Gastrocnemius medialis (tissue), 4 donors: ENCODE data around the gene TCF7L2. TPM values are rescaled to one million over a fixed set of nuclear protein-coding genes. Genes with fewer than 3 reads are reported as not detected.

ENCODE experiments used
- ATAC-seq, 2 donors: fragments of 150-250 bp; one replicate each; pipeline ENCODE4 v1.9.1; 2016
- DNase-seq, 2 donors: peaks; one replicate each; pipeline ENCODE4 v3.0.0-alpha.2; 2019
- H3K27ac ChIP-seq, 4 donors: fragments of 200-600 bp; sonication (generic); 1 replicate in 1 of 4; 2 replicates in 3 of 4; pipeline ENCODE4 v1.5.1; 2016 to 2018; ENCODE audit warnings: mild to moderate bottlenecking in 2 of 4, moderate library complexity in 1 of 4
- H3K27me3 ChIP-seq, 3 donors: fragments of 200-600 bp; sonication (generic) in 2 of 3; 1 replicate in 1 of 3; 2 replicates in 2 of 3; pipeline versions ENCODE4 v1.5.1 to v1.6.0; 2016 to 2019; ENCODE audit warnings: mild to moderate bottlenecking in 1 of 3, moderate library complexity in 1 of 3
- H3K36me3 ChIP-seq, 2 donors: fragments of 200-600 bp; sonication (generic) in 1 of 2; one replicate each; pipeline ENCODE4 v1.5.1; 2017 to 2018
- H3K4me1 ChIP-seq, 2 donors: fragments of 200-600 bp; sonication (generic) in 1 of 2; one replicate each; pipeline ENCODE4 v1.5.1; 2016 to 2017; ENCODE audit warnings: mild to moderate bottlenecking in 2 of 2
- H3K4me3 ChIP-seq, 4 donors: fragments of 200-600 bp; sonication (generic) in 3 of 4; 1 replicate in 1 of 4; 2 replicates in 3 of 4; pipeline ENCODE4 v1.5.1; 2016 to 2019; ENCODE audit warnings: mild to moderate bottlenecking in 2 of 4
- H3K9me3 ChIP-seq, 3 donors: fragments of 200-600 bp; sonication (generic) in 2 of 3; 1 replicate in 1 of 3; 2 replicates in 2 of 3; pipeline ENCODE4 v1.5.1; 2016 to 2019
- CTCF ChIP-seq, 5 experiments: fragments of 450-650 bp in 3 of 5; fragments of 200-600 bp in 2 of 5; sonication (generic) in 2 of 5; IDR thresholded peaks in 4 of 5; conservative IDR thresholded peaks in 1 of 5; 1 replicate in 4 of 5; 2 replicates in 1 of 5; pipeline ENCODE4 v1.5.1; 2016 to 2019; ENCODE audit warnings: antibody characterized with exemption in 5 of 5, mild to moderate bottlenecking in 3 of 5, moderate library complexity in 3 of 5
- POLR2A ChIP-seq, 2 donors: fragments of 450-650 bp; IDR thresholded peaks; one replicate each; pipeline ENCODE4 v1.6.1; 2017; ENCODE audit warnings: antibody characterized with exemption in 2 of 2, mild to moderate bottlenecking in 2 of 2, moderate library complexity in 2 of 2
- in situ Hi-C, 4 donors: fragments of 200-750 bp; cut with MboI; loops; one replicate each; pipeline versions ENCODE4 v1.15.0 to v1.8.0; 2017; ENCODE audit warnings: low sequenced_read_pairs in 4 of 4
- intact Hi-C: fragments of 100-400 bp; cut with DNase I; formaldehyde crosslinking; loops from one replicate; pipeline ENCODE4 v1.15.1; 2023; ENCODE audit warnings: low total_unique reads
- total RNA-seq, 4 donors: library from RNA; depleted of rRNA; stranded (reverse); fragments of >200 nt; gene quantifications; one replicate each; pipeline versions ENCODE4 v1.1.0 to v1.2.3, GENCODE V29; 2016

Gene TCF7L2
- total RNA-seq, 4 donors from 2014 or later: 4.6 to 5.1 (median 5.0) TPM

- intact Hi-C loops (no loop called here), in situ Hi-C loops (loop anchor here in 3 of 4 donors (25.0 kb wide), 3 partner anchors 245 to 580 kb away; no protein-coding TSS in a partner anchor)
- ATAC-seq: no peak
- DNase-seq: no peak
- peaks cover 0 to 23% of the 10 kb centered on the region in 2 donors for H3K36me3 ChIP-seq
- H3K27ac ChIP-seq: no peak overlapping the region
- H3K27me3 ChIP-seq: no peaks in the 10 kb centered on the region
- no peaks in the 10 kb centered on the region for H3K9me3 ChIP-seq
- no peaks in the 10 kb centered on the region for H3K4me1 ChIP-seq
- no peak overlapping the region for H3K4me3 ChIP-seq
- TF ChIP-seq CTCF (IDR thresholded peaks at IDR 0.05 in 4 of 5, conservative IDR thresholded peaks at IDR 0.05 in 1 of 5) (no peak), POLR2A (IDR thresholded peaks at IDR 0.05) (no peak)
Measured at GRCh38 chr10:113142601-113143362, 192.7 kb downstream of the TCF7L2 start.

- no peak overlapping the region for H3K27ac ChIP-seq
- intact Hi-C loops: no loop called here
- DNase-seq: no peak
- peaks cover 0 to 26% of the 10 kb centered on the region in 2 donors for H3K36me3 ChIP-seq
- TF ChIP-seq POLR2A (IDR thresholded peaks at IDR 0.05): no peak
- no peak for TF ChIP-seq CTCF (IDR thresholded peaks at IDR 0.05 in 4 of 5, conservative IDR thresholded peaks at IDR 0.05 in 1 of 5)
- no peaks in the 10 kb centered on the region for H3K9me3 ChIP-seq
- ATAC-seq: no peak
- no peak overlapping the region for H3K4me3 ChIP-seq
- no peaks in the 10 kb centered on the region for H3K27me3 ChIP-seq
- no peaks in the 10 kb centered on the region for H3K4me1 ChIP-seq
- in situ Hi-C loops: loop anchor here in 3 of 4 donors (25.0 kb wide), 3 partner anchors 243 to 582 kb away; no protein-coding TSS in a partner anchor
Measured at GRCh38 chr10:113144576-113144975, 194.5 kb downstream of the TCF7L2 start.

GRCh38 chr10:113148071-113148825 is 198.2 kb downstream of the TCF7L2 start:
- intact Hi-C loops: no loop called here

GRCh38 chr10:113148901-113149300 is 198.9 kb downstream of the TCF7L2 start:
- no peak overlapping the region for H3K4me3 ChIP-seq
- in situ Hi-C loops: loop anchor here in 3 of 4 donors (25.0 kb wide), 3 partner anchors 238 to 587 kb away; no protein-coding TSS in a partner anchor
- intact Hi-C loops: no loop called here
- no peak for DNase-seq
- H3K36me3 ChIP-seq: peaks cover 0 to 45% of the 10 kb centered on the region in 2 donors
- H3K4me1 ChIP-seq: no peaks in the 10 kb centered on the region
- H3K27me3 ChIP-seq: no peaks in the 10 kb centered on the region
- ATAC-seq: no peak
- H3K27ac ChIP-seq: no peak overlapping the region
- no peak for TF ChIP-seq POLR2A (IDR thresholded peaks at IDR 0.05)
- no peak for TF ChIP-seq CTCF (IDR thresholded peaks at IDR 0.05 in 4 of 5, conservative IDR thresholded peaks at IDR 0.05 in 1 of 5)
- no peaks in the 10 kb centered on the region for H3K9me3 ChIP-seq

More at GRCh38 chr10:113148071-113148825, 198.2 kb downstream of the TCF7L2 start:
- TF ChIP-seq CTCF (IDR thresholded peaks at IDR 0.05 in 4 of 5, conservative IDR thresholded peaks at IDR 0.05 in 1 of 5) (no peak), POLR2A (IDR thresholded peaks at IDR 0.05) (no peak)
- DNase-seq (no peak), ATAC-seq (no peak)
- peaks cover 0 to 41% of the 10 kb centered on the region in 2 donors for H3K36me3 ChIP-seq
- H3K4me3 ChIP-seq: no peak overlapping the region
- H3K27me3 ChIP-seq: no peaks in the 10 kb centered on the region
- no peaks in the 10 kb centered on the region for H3K9me3 ChIP-seq
- in situ Hi-C loops: loop anchor here in 3 of 4 donors (25.0 kb wide), 3 partner anchors 239 to 586 kb away; no protein-coding TSS in a partner anchor
- no peaks in the 10 kb centered on the region for H3K4me1 ChIP-seq
- no peak overlapping the region for H3K27ac ChIP-seq
